COR-L47 (cell line): ENCODE data around the gene BBLN.
A peak's percentile ranks its signal among the peaks of the same experiment; 100 is the strongest.

Experiments
- DNase-seq: peaks from one replicate; lab custom pipeline; 2025; lab: John Stamatoyannopoulos, UW

Gene BBLN

DNA sequence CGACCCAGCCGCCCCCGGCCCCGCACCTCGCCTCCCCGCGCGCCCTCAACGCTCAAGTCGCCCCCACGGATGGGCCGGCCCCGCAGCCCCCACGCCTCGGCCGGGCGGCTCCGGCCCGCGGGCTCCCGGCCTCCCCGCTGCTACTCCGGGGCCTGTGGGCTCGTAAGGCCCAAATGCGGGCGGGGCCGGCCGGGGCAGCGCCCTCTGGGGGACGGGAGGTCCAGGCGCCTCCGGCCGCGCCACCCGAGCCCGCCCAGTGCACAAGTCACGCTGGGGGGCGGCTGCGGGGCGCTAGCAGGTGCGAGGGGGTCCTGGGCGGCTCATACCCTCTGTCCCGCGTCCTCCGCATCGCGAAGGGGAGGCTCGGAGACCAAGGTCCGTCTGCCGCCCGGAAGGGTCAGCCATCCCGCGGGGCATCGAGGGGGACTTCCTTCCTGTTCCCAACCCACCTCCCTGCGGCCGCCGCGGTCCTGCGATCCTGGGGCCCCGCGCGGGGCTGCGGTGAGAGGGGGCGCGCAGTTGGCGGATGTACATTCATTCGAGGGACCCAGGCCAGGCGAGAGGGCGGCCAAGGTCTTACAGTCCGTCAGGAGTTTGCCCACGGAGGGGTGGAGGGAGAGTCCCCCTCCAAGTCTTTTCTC, 31.5 kb downstream of the BBLN start, which contains the start of gene CIZ1:
CIZ1 (minus strand) TSS at position 167 of the 641 bp plus-strand sequence. CDS start 715 bp downstream, outside the sequence.
- DNase-seq: peak; percentile 70

DNA sequence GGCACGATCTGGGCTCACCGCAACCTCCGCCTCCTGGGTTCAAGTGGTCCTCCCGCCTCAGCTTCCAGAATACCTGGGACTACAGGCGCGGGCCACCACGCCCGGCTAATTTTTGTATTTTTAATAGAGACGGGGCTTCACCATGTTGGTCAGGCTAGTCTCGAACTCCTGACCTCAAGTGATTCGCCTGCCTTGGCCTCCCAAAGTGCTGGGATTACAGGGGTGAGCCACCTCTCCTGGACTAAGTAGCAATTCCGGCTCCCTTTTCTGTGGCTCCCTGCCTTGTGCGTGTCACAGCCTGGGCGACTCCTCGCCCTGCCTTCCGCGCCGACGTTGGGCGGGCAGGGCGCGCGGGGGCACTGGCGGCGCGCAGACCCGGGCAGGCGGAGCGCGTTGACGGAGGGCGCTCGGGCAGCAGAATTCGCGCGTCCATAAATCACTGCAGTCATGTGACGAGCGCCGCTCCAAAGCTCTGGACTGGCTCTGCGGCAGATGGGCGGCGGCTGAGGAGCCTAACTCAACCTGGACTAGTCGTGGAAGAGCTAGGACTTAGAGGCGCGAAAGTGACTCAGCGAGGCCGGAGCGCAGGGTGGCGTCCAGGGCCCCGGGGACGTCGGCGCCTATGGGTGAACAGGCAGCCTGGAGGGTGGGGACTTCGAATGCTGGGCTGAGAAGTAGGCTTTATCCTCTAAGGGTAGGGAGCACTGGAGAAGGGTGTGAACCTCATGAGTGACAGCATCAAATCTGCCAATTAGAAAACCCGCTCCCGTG, 32.7 kb downstream of the BBLN start:
- DNase-seq: peak; percentile 89

DNA sequence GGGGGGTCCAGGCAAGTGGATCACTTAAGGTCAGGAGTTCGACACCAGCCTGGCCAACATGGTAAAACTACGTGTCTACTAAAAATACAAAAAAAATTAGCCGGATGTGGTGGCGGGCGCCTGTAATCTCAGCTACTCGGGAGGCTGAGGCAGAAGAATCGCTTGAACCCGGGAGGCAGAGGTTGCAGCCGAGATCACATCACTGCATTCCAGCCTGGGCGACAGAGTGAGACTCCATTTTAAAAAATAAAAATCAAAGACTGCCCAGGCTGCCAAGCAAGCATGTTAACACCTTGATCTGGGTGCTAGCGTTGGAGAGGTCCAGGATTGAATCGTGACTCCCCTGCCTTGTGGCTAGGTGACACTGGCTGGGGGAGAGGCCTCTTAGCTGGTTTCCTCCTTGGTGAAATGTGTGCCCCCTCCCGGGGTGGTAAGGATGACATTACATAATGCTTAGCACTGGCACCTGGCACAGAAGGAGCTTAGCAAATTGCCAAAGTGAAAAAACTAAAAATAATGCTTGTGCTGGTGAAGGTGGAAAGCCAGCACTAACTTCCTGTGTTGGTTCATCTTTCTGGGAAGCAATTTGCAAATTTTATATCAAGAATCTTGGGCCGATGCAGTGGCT, 33.5 kb downstream of the BBLN start:
- DNase-seq: no peak

DNA sequence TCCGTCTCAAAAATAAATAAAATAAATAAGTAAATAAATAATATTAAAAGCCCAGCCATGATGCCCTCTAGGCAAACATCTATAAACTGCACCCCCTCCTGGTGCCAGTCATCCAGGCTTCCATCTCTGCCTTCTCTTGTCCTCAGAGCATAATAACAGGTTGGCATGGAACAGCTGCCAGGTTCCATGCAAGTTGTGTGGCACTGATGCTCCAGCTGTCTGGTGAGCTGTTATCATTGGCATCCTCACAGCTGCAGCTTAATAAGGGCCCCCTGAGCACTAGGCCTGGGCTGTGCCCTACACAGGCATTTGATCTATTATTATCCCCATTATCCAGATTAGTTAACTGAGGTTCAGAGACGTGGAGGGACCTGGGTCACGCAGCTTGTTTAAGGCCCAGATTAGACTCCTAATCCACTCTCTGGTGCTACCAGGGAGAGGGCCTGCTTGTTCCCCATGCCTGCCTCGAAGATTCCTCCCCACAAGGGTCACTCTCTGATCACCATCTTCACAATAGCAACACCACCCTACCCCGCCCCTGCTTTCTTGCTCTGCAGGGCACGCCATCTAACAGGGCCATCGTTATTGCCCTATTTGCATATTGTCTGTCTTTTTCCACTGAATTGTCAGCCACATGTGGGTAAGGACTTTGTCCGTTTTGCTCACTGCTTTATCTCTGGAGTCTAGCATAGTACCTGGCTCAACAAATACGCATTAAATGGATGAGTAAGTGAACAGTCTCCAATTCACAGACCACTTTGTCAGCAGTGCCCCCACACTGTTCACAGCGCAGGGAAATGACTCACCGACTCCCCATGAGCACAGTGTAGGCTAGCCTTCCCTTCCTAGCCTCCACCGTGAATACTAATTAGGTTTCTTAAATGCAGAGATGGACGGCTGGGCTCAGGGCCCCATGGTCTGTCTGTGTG, 41.6 kb downstream of the BBLN start:
- DNase-seq: no peak

DNA sequence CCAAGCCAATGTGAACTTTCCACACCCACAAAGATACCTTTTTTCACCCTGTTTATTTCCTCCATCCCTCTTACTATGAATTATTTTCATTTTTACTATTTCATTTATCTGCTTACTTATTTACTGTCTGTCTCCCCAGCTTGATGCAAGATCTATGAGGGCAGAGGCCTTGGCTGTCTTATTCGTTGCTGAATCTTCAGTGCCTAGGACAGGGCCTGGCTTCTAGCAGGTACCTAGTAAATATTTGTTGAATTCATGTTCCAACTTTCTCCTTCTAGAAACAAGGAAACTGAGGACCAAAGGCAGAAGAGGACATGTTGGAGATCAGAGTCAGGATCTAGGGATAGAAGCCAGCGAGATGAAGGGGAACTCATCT, 42.6 kb downstream of the BBLN start:
- no peak for DNase-seq

DNA sequence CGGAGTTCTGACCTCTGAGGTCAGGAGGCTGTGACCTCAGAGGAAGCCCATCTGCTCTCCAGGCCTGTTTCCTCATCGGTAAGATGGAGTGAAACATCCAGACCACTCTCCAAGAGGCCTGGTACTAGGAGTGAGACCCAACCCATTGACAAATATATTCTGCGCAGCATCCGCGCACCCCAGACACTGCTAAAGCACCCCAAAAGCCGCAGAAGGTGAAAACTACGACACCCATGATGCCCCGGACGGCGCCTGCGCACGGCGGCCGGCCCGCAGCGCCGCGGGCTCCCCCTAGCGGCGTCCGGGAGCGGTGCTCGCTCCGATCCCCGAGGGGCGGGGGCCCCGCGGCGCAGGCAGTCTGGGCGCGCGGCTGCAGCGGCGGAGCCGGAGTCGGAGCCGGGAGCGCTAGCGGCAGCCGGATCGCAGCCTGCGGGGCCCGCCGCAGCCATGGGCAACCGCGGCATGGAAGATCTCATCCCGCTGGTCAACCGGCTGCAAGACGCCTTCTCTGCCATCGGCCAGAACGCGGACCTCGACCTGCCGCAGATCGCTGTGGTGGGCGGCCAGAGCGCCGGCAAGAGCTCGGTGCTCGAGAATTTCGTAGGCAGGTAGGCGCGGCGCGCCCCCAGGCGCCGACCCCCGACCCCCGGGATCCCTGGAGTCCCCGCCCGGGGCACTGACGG, 43.1 kb downstream of the BBLN start, which contains the start of gene DNM1:
DNM1 (plus strand) TSS at position 356 of the 683 bp plus-strand sequence; CDS start at position 448, 92 bp downstream.
- peak; percentile 55 for DNase-seq

DNA sequence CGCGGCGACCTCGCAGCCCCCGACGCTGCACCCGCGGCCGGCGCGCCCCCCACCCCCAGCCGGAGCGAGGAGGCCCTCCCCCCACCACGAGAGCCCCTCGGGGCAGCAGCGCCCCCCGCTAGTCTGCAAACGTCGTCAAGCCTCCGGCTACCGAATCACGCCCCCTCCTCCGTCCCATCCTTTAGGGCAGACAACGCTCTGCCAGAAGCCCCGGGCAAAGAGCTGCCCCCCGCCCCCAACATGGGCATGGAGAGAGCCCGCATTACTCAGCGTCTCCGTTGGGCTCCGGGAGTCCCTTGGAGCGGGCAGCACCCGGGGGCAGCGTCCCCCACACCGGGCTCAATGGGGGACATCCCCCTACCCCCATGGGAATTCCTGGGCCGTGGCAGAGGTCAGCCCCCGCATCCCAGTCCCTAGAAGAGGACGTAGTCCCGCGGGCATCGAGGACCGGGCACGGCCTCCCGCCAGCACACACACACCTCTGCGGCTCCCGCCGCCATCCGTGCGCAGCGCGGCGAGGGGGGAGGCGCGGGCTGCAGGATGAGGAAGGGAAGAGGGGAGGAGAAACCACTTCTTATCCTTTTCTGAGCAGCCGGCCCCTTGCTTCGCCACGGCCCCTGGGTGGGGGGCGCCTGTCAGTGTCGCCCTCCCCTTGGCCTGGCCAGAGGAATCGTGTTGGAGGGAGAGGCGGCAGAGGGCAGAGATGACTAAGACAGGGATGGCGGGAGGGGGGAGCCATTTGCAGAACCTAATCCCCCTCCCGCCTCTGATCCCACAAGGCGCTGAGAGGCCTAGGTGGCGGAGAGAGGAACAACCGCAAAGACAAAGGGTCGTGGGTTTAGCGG, 43.9 kb downstream of the BBLN start:
- DNase-seq: peak; percentile 43

DNA sequence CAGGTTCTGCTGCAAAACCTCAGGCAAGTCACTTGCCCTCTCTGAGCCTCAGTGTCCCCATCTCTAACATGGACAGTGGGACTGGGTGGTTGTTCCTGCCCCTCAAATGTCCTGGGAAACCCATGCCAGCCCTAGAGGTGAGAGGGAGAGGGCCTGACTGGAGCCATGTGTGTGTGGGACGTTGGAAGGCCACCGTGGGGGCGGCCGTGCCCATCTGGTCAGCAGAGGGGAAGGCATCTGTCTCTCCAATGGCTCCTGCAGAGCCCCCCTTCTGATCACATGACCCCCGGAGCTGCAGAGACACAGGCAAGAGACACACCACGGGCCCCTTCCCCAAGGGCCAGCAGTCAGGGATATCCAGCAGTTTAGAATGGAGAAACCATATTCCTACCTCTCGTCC, 44.8 kb downstream of the BBLN start:
- DNase-seq: no peak

DNA sequence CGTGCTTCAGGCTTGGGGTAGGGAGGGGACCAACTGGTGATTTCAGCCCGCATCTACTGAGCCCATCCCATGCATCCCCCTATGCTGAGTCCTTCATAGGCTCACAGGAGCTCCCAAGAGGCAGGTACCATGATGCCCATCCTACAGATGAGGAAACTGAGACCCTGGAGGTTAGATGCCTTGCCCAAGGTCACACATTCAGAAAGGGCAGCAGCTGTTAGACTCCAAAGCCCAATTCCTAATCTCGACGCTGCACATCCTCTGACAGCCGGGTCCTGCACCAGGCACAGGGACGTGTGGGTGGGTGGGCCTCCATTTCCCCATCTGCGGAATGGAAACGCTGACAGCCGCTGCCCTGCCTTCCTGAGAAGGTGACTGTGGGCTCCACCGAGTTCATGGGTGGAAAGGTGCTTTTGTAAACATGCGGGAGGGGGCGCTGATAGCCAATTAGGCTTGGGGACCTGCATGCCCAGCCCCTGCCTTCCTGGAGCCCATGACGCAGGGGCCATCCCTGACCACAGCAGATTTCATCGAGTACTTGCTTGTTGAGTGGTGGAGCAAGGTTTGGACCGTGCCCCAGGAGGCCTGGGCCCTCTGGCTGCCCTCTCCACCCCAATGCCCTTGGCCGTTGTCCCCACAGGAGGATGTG, 45.4 kb downstream of the BBLN start:
- no peak for DNase-seq

DNA sequence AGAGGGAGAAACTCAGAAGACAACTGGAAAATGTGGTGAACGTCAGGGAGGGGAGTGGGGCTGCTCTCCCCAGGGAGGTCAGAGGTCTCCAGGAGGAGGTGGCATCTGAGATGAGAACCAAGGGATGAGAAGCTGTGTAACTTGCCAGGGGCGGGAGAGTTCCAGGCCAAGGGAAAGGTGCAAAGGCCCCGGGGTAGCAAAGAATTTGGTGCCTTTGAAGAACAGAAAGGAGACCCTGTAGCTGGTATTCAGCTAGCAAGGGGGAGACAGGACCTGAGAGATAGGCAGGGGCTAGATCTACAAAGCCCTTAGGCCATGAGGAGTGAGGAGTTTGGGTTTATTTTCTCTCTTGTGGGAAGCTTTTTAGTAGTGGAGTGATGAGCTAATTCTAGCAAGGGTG, 46.4 kb downstream of the BBLN start:
- no peak for DNase-seq

DNA sequence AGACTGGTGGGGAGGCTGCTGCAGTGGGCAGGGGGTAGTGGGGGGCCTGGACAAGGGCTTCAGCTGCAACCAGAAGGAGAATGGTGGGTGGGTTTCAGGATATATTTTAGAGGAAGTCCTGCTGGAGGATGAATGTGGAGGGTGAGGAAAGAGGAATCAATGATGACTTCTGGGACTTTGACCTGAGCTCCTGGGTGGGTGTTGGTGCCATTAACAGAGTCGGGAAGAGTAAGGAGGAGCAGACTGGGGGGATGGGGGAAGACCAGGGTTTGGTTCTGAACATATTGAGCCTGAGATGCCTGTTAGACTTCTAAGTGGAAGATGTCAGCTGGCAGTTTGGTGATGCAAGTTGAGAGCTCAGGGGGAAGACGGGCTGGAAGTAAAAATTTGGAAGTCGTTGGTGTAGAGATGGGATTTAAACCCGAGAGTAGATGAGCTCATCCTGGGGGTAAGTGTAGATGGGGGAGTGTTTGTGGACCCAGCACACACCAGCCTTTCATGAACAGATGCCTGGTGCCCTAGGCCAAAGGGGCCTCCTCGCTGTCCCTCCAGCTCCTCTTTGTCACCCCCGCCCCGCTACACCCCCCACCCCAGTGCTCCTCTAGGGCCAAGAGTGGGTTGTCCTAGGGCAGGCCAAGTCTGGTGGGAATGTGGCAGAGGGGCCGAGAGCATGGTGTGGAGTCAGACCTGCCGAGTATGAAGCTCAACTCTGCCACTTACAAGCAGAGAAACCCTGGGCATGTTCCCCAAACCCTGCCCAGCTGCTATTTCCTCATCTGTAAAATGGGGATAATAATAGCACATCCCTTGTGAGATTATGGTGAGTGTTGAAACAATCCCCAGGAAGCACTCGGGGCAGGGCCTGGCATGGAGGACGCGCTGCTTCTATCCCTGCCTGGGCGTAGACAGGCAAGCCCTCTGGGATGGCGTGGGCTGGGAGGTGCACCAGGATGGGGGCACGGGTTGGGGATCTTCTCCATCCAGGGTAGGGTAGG, 47.1 kb downstream of the BBLN start:
- no peak for DNase-seq

DNA sequence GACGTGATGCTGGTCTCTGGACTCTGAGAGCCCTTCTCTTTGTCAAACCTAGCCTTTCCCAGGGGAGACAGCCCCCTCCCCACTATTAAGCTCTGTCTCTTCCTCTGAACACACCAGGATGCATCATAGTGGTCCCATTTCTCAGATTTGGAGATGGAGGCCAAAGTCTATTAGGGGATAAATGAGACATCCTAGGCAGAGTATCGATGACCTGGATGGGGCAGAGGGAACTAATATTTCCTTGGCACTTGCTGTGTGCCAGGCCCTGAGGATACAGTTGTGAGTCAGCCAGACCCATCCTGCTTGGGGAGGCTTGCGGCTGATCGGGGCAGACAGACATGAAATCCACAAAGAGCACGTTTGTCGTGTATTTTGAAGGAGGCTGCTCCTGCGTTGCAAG, 48.3 kb downstream of the BBLN start:
- DNase-seq: no peak

DNA sequence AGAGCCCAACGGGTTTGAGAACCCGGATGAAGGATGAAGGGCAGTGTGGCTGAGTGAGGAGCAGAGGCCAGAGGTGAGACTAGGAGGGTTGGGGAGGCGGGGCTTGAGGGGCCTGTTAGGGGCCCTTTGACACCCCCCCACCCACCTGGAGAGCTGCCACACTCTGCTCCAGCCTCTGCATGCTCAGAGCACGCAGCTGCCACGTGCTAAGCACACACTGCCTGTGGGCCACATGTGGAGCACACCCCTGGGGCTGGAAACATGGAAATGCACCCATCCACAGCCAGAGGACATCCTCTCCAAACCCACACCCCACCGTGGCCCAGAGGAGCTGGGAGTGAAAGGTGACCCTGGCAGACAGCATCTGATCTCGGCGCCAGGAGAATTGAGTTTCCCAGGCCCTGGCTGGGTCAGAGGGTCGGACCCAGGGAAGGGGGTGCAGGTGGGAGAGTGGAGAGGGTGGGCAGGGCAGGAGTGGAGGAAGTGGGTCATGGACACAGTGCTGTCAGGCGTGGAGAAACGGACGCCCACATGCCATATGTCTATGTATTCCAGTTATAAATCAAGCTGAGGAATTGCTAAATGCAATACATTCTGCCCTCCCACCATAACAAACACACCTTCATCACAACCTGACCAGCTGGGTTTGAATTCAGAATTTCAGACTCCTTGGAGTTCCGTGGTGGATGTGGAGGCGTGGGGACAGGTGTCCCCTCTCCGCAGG, 49.0 kb downstream of the BBLN start:
- DNase-seq: no peak

DNA sequence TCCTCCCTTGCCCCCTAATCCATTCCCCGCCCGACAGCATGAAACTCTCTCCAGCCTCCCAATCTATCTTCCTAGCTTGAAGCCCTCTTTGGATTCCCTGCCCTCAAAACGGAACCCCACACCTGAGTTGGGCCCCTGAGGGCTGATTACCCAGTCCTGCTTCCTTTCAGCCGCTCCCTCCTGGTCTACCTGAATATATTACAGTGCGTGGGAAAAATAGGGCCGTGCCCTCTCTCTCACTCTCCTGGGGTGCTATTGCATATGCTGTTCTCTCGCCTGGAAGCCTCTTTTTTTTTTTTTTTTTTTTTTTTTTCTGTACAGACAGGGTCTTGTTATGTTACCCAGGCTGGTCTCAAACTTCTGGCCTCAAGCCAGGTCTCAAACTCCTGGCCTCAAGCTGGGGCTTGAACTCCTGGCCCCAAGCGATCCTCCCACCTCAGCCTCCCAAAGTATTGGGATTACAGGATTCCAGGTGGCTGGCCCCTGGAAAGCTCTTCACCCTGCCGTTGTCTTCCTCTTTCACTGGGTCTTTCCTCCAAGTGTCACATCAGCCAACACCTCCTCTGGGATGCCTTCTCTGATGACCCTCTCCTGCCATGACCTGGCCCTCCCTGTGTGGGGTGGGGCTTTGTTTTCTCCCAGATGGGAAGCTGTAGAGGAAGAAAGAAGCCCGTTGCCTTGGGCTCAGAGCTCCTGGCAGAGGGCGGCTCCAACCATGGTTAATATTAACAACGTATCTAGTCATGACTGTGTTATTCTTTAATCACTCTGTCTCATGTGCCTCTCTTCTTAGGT, 51.3 kb downstream of the BBLN start:
- DNase-seq: no peak

DNA sequence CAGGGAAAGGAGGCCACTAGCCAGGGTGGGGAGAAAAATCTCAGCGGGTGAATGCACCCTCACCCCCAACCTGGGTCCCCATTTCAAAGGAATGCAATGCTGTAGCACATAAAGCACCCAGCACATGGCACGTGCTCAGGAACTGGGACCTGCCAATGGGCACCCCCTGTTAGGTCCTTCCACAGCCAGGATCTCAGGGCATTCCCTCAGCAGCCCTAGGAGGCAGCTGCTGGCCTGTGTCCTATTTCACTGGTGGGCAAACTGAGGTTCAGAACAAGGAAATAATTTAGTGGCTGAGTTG, 51.9 kb downstream of the BBLN start:
- no peak for DNase-seq
